NCI-H2196 treated with DMSO at 0.1 percent for 48 hours (cell line): ENCODE results near the gene SRA1.
"Not testable (repeated sequence)": the region's sequence is repeated elsewhere in the genome, so short reads cannot be mapped to it uniquely, and the experiment has no call there.

Experiments
- DNase-seq: peaks from one replicate; lab custom pipeline; 2025; ENCODE audit not compliant: unreplicated experiment; lab: John Stamatoyannopoulos, UW

Gene SRA1

GRCh38 chr5:140557136-140557805, at the start of gene SRA1:
TSS of gene SRA1 (minus strand) at chr5:140557473. CDS start at chr5:140557452, 21 bp downstream.
- DNase-seq, result peak; percentile 83

GRCh38 chr5:140607031-140607430, 49.8 kb upstream of the SRA1 start:
- no peak for DNase-seq

GRCh38 chr5:140605879-140606278, 48.6 kb upstream of the SRA1 start:
- DNase-seq, result no peak

- DNase-seq, result no peak
Measured at GRCh38 chr5:140603734-140604133, 46.5 kb upstream of the SRA1 start.

- not testable (repeated sequence) for DNase-seq
Measured at GRCh38 chr5:140603446-140603698, 46.1 kb upstream of the SRA1 start.

GRCh38 chr5:140602147-140602546, 44.9 kb upstream of the SRA1 start:
- no peak for DNase-seq

- no peak for DNase-seq
Measured at GRCh38 chr5:140600096-140600495, 42.8 kb upstream of the SRA1 start.

GRCh38 chr5:140598836-140599235, 41.6 kb upstream of the SRA1 start:
- no peak for DNase-seq

- no peak for DNase-seq
Measured at GRCh38 chr5:140596321-140596741, 39.1 kb upstream of the SRA1 start.

- no peak for DNase-seq
Measured at GRCh38 chr5:140595538-140596300, 38.4 kb upstream of the SRA1 start.

- no peak for DNase-seq
Measured at GRCh38 chr5:140594169-140594568, 36.9 kb upstream of the SRA1 start.

- not testable (repeated sequence) for DNase-seq
Measured at GRCh38 chr5:140593070-140593469, 35.8 kb upstream of the SRA1 start.

GRCh38 chr5:140591747-140592372, 34.6 kb upstream of the SRA1 start:
- no peak for DNase-seq

GRCh38 chr5:140590861-140591260, 33.6 kb upstream of the SRA1 start:
- DNase-seq, result no peak

GRCh38 chr5:140588311-140589070, 31.2 kb upstream of the SRA1 start:
- DNase-seq, result no peak

- DNase-seq, result no peak
Measured at GRCh38 chr5:140587495-140587894, 30.2 kb upstream of the SRA1 start.

GRCh38 chr5:140579188-140579747, 22.0 kb upstream of the SRA1 start:
- not testable (repeated sequence) for DNase-seq

- no peak for DNase-seq
Measured at GRCh38 chr5:140576776-140577201, 19.5 kb upstream of the SRA1 start.

- no peak for DNase-seq
Measured at GRCh38 chr5:140575309-140575708, 18.0 kb upstream of the SRA1 start.

GRCh38 chr5:140574165-140574564, 16.9 kb upstream of the SRA1 start:
- no peak for DNase-seq

GRCh38 chr5:140573683-140574082, 16.4 kb upstream of the SRA1 start:
- no peak for DNase-seq
